PC-9 (cell line): ENCODE results near the gene SPATC1L. TPM values are rescaled to one million over a fixed set of nuclear protein-coding genes. Genes with fewer than 3 reads are reported as not detected.

ENCODE experiments used
- BruUV-seq: library from RNA; stranded (reverse); fragments of 400-500 nt; replicated peaks from 2 replicates; lab custom pipeline; 2021; lab: Mats Ljungman, UMichigan
- CTCF ChIA-PET: fragments of 300-600 bp; sonication (Branson Sonifier 250); formaldehyde crosslinking; loops from one replicate; lab custom pipeline; 2022; ENCODE audit warnings: antibody characterized with exemption; lab: Charles Lee
- POLR2A ChIA-PET: fragments of 300-600 bp; sonication (Branson Sonifier 250); formaldehyde crosslinking; loops from one replicate; lab custom pipeline; 2022; ENCODE audit warnings: antibody characterized with exemption; ENCODE audit not compliant: unreplicated experiment; lab: Charles Lee
- DNase-seq, 2 experiments: peaks; one replicate each; pipeline versions ENCODE4 v3.0.0 to v3.0.0-alpha.2; 2015 to 2022; ENCODE audit warnings: mixed read lengths in 1 of 2
- H2AFZ ChIP-seq: fragments of 200-600 bp; sonication (generic); 2 replicates; pipeline ENCODE4 v1.8.1; 2017; ENCODE audit warnings: antibody characterized with exemption
- H3F3A ChIP-seq: fragments of 200-600 bp; sonication (generic); 2 replicates; pipeline ENCODE4 v1.8.1; 2017; ENCODE audit warnings: antibody characterized with exemption, mild to moderate bottlenecking, low read depth; ENCODE audit not compliant: insufficient read depth
- H3K27ac ChIP-seq: fragments of 200-600 bp; sonication (generic); 2 replicates; pipeline ENCODE4 v1.6.1; 2016; ENCODE audit warnings: mixed run types
- H3K27me3 ChIP-seq: fragments of 200-600 bp; sonication (generic); 2 replicates; pipeline ENCODE4 v1.6.1; 2016; ENCODE audit warnings: low read depth, mixed run types; ENCODE audit not compliant: insufficient read depth
- H3K36me3 ChIP-seq: fragments of 200-600 bp; sonication (generic); 2 replicates; pipeline ENCODE4 v1.6.1; 2016; ENCODE audit warnings: low read depth, mixed run types
- H3K4me1 ChIP-seq: fragments of 200-600 bp; sonication (generic); replicated peaks from 2 replicates; pipeline ENCODE4 v1.6.1; 2016; ENCODE audit warnings: mixed run types; ENCODE audit not compliant: insufficient read depth
- H3K4me2 ChIP-seq: fragments of 200-600 bp; sonication (generic); 2 replicates; pipeline ENCODE4 v1.6.1; 2017; ENCODE audit warnings: mixed run types
- H3K4me3 ChIP-seq: fragments of 200-600 bp; sonication (generic); 2 replicates; pipeline ENCODE4 v1.6.1; 2016; ENCODE audit warnings: mixed run types
- H3K79me2 ChIP-seq: fragments of 200-600 bp; sonication (generic); 2 replicates; pipeline ENCODE4 v1.6.1; 2017; ENCODE audit warnings: low read depth, mixed run types
- H3K9me2 ChIP-seq: fragments of 200-600 bp; sonication (generic); 2 replicates; pipeline ENCODE4 v1.8.1; 2017; ENCODE audit warnings: mild to moderate bottlenecking; ENCODE audit not compliant: insufficient read depth
- H3K9me3 ChIP-seq: fragments of 200-600 bp; sonication (generic); 2 replicates; pipeline ENCODE4 v1.8.1; 2016; ENCODE audit warnings: low read depth; ENCODE audit not compliant: insufficient read depth
- H4K20me1 ChIP-seq: fragments of 200-600 bp; sonication (generic); 2 replicates; pipeline ENCODE4 v1.8.1; 2017; ENCODE audit not compliant: insufficient read depth
- CTCF ChIP-seq: fragments of 200-600 bp; sonication (generic); conservative IDR thresholded peaks from 2 replicates; pipeline ENCODE4 v1.6.1; 2017; ENCODE audit warnings: mixed run types, antibody characterized with exemption, mild to moderate bottlenecking, moderate library complexity
- EZH2 ChIP-seq: fragments of 200-600 bp; sonication (generic); IDR thresholded peaks from 2 replicates; pipeline ENCODE4 v1.8.0; 2017; ENCODE audit warnings: antibody characterized with exemption, low read depth
- intact Hi-C: fragments of 100-400 bp; cut with micrococcal nuclease; formaldehyde crosslinking; loops from one replicate; pipeline ENCODE4 v1.10.0; 2022; ENCODE audit not compliant: unreplicated experiment
- total RNA-seq: library from RNA; stranded (reverse); gene quantifications from 2 replicates; pipeline ENCODE4 v1.2.3, GENCODE V29; 2021

Gene SPATC1L
- total RNA-seq, 1 experiment from 2014 or later: 32.7 TPM

- ChIA-PET POLR2A (no interaction called here), CTCF (no interaction called here)
- Histone ChIP-seq H3F3A (no peaks in the 10 kb centered on the region), H3K4me3 (no peak overlapping the region), H3K9me3 (no peaks in the 10 kb centered on the region), H3K36me3 (no peaks in the 10 kb centered on the region; the same call in 1 of the 2 replicates), H3K9me2 (no peaks in the 10 kb centered on the region), H3K27ac (no peak overlapping the region), H4K20me1 (no peaks in the 10 kb centered on the region), H3K4me2 (no peak overlapping the region), H3K4me1 (no peaks in the 10 kb centered on the region), H3K27me3 (no peaks in the 10 kb centered on the region), H3K79me2 (no peaks in the 10 kb centered on the region), H2AFZ (no peak overlapping the region)
- TF ChIP-seq CTCF (no peak), EZH2 (no peak)
- BruUV-seq: no TSS peak
- intact Hi-C loops: no loop called here
- no peak for DNase-seq
Measured at GRCh38 chr21:46111857-46112724, 72.2 kb downstream of the SPATC1L start.

- no peak for DNase-seq
- no peaks in the 10 kb centered on the region for H3K9me3 ChIP-seq
- no peaks in the 10 kb centered on the region for H3K4me1 ChIP-seq
- H3K27ac ChIP-seq: no peak overlapping the region
- H3K36me3 ChIP-seq: no peaks in the 10 kb centered on the region; the same call in 1 of the 2 replicates
- no peak overlapping the region for H3K4me2 ChIP-seq
- BruUV-seq: no TSS peak
- no peak overlapping the region for H2AFZ ChIP-seq
- H3K79me2 ChIP-seq: no peaks in the 10 kb centered on the region
- ChIA-PET CTCF (no interaction called here), POLR2A (no interaction called here)
- no peak for TF ChIP-seq EZH2
- no peak for TF ChIP-seq CTCF
- H3K4me3 ChIP-seq: no peak overlapping the region
- intact Hi-C loops: no loop called here
- H4K20me1 ChIP-seq: no peaks in the 10 kb centered on the region
- H3K9me2 ChIP-seq: no peaks in the 10 kb centered on the region
- H3K27me3 ChIP-seq: no peaks in the 10 kb centered on the region
- no peaks in the 10 kb centered on the region for H3F3A ChIP-seq
Measured at GRCh38 chr21:46111193-46111571, 73.1 kb downstream of the SPATC1L start.

Other genes with a start within 250 kb of the SPATC1L start
- 43.1 and 51.8 TPM in 2 replicates for gene COL6A1, start 202.7 kb downstream of the SPATC1L start, total RNA-seq
- 22.0 and 25.7 TPM in 2 replicates for gene COL6A2, start 86.3 kb downstream of the SPATC1L start, total RNA-seq
- 5.9 and 7.1 TPM in 2 replicates for gene FTCD, start 28.9 kb downstream of the SPATC1L start, total RNA-seq
- gene LSS, start 44.3 kb upstream of the SPATC1L start, total RNA-seq: 69.0 and 92.3 TPM in 2 replicates
- 57.8 and 69.6 TPM in 2 replicates for gene MCM3AP, start 101.2 kb upstream of the SPATC1L start, total RNA-seq
- 13.8 and 17.3 TPM in 2 replicates for gene YBEY, start 101.9 kb upstream of the SPATC1L start, total RNA-seq
- gene C21orf58, start 139.4 kb upstream of the SPATC1L start, total RNA-seq: 28.9 and 30.7 TPM in 2 replicates
- 33.4 and 33.6 TPM in 2 replicates for gene PCNT, start 139.7 kb upstream of the SPATC1L start, total RNA-seq